ENCODE results near the gene PLK5. TPM values are rescaled to one million over a fixed set of nuclear protein-coding genes. Genes with fewer than 3 reads are reported as not detected.

PLK5 gene
- total RNA-seq, 1 donor from 2014 or later, result 0.12 TPM

DNA sequence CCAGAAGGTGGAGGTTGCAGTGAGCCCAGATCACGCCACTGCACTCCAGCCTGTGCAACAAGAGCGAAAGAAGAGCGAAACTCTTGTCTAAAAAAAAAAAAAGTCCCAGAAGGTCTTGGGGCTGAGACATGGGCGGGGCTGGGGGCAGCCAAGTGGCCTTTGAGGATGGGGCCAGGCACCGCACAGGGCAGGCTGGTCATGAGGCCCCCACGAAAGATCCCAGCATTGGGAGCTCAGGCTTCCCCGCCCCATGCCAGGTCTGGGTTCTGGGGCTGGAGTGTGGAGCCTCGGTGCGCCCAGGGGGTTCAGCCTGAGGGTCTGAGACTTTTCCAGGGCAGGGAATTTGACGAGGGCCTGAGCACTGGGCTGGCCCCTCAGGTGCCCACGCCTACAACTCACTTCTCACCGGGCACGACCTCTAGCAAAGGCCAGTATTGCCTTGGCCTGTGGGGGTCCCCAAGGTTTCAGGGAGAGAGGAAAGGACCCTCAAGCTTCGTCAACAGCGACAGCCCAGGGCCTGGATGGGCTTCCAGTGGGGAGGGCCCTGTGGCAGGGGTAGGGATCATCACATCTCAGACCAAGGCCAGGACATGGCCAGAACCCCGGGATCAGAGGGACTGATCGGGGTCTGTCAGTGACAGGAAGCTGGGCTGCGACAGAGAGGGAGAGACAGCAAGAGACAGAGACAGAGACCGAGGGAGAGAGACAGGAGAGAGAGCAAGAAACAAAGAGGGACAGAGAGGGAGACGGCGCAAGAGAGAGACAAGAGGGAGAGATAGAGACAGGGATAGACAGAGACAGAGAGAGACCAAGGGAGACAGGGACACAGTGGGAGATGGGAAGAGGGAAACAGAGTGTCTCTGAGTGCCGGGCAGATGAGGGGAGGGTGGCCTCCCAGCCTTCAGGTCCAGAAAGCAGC lies 51.7 kb downstream of the PLK5 start:
- H3K27ac Mint-ChIP-seq (ENCODE audit: unreplicated experiment), result no peak overlapping the region
- peaks cover 10% of the 10 kb centered on the region for H3K36me3 Mint-ChIP-seq (ENCODE audit: low read depth)
- H3K4me3 Mint-ChIP-seq (ENCODE audit: unreplicated experiment), result no peak overlapping the region
- H3K9me3 Mint-ChIP-seq (ENCODE audit: low read depth), result no peaks in the 10 kb centered on the region
- DNase-seq (ENCODE audit: low spot score), result no peak
- no peaks in the 10 kb centered on the region for H3K27me3 Mint-ChIP-seq (ENCODE audit: low read depth)
- H3K4me1 Mint-ChIP-seq (ENCODE audit: low read depth), result peaks cover 4% of the 10 kb centered on the region
- TF ChIP-seq, protein P1, sequence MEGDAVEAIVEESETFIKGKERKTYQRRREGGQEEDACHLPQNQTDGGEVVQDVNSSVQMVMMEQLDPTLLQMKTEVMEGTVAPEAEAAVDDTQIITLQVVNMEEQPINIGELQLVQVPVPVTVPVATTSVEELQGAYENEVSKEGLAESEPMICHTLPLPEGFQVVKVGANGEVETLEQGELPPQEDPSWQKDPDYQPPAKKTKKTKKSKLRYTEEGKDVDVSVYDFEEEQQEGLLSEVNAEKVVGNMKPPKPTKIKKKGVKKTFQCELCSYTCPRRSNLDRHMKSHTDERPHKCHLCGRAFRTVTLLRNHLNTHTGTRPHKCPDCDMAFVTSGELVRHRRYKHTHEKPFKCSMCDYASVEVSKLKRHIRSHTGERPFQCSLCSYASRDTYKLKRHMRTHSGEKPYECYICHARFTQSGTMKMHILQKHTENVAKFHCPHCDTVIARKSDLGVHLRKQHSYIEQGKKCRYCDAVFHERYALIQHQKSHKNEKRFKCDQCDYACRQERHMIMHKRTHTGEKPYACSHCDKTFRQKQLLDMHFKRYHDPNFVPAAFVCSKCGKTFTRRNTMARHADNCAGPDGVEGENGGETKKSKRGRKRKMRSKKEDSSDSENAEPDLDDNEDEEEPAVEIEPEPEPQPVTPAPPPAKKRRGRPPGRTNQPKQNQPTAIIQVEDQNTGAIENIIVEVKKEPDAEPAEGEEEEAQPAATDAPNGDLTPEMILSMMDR (IDR thresholded peaks at IDR 0.05), result no peak

DNA sequence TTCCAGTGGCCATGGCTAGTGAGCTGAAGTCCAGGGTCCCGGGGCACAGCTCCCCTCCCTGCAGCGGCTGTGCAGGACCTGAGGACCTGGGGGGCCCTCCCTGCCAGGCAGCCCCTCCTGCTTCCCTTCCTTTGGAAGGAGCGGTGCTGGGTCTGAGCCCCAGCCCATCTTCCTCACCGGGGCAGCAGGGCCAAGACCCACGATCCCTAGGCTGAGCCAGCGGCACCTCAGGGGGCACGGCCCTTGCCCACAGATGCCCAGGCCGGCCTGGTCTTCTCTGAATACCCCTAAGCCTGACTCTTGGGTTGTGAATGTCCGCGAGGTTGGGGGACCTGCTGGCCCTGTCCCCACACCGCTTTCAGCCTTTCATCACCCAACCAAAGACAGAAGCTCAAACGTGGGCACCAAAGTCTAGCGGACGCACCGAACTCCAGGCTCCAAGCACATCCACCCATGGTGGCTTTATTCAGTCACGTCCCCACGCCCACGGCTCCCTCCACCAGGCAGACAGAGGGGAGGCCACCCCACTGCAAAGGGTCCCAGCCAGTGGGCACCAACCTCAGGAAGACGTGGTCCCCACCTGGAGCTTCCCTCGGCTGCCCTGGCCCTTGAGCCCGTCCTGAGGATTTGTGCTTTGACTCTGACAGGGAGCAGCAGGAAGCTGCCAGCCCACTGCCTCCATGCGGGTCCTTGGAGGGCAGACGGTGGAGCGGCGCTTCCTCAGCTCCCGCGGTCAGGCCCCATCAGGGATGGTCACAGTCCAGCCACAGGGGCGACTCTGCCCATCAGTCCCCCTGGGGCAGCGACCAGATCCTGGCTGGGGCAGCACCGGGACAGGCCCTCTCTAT lies 52.6 kb downstream of the PLK5 start:
- Mint-ChIP-seq H3K9me3 (ENCODE audit: low read depth) (no peaks in the 10 kb centered on the region), H3K4me3 (ENCODE audit: unreplicated experiment) (no peak overlapping the region), H3K27me3 (ENCODE audit: low read depth) (no peaks in the 10 kb centered on the region), H3K27ac (ENCODE audit: unreplicated experiment) (no peak overlapping the region), H3K4me1 (ENCODE audit: low read depth) (peaks cover 4% of the 10 kb centered on the region), H3K36me3 (ENCODE audit: low read depth) (peaks cover 14% of the 10 kb centered on the region)
- TF ChIP-seq, protein P1 (IDR thresholded peaks at IDR 0.05), result no peak
- DNase-seq (ENCODE audit: low spot score), result no peak

DNA sequence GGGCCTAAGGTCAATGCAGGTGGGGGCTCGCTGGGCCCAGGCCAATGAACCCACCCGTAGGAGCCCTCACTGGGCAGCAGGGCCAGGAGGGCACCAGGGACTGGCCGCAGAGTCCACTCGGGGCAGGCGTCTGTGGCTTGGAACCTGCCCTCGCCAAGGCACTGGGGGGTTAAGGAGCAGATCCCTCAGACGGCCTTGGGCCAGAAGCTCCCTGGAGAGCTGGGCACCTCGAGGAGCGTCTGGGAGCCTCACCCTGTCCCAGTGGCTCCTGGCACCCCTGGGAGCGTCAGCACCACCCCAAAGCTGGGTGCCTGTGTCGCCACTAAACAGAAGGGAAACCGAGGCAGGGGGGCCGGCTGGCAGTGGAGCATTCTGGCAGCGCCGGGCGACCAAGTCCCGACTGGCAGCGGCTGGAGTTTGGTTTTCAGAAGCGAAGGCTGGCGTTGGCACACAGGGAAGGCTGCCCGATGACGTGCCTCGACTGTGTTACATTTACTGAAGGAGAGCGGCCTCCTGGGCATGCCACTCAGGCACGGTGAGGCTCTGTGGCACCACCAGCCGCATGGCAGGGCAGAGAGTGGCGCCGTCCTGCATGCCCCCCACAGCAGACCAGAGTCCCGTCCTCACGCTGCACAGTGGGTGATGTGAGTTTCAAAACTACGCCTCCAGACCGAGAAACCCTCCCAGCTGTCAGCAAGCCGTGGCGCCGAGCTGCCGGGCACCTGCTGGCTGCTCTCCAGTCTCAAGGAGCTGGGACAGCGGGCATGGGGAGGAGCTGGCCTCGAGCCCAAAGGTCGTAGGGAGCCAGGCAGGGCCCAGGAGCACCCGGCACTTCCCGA lies 53.4 kb downstream of the PLK5 start:
- TF ChIP-seq, protein P1 (IDR thresholded peaks at IDR 0.05), result no peak
- H3K36me3 Mint-ChIP-seq (ENCODE audit: low read depth), result peaks cover 14% of the 10 kb centered on the region
- DNase-seq (ENCODE audit: low spot score), result no peak
- no peak overlapping the region for H3K27ac Mint-ChIP-seq (ENCODE audit: unreplicated experiment)
- no peak overlapping the region for H3K4me3 Mint-ChIP-seq (ENCODE audit: unreplicated experiment)
- no peaks in the 10 kb centered on the region for H3K27me3 Mint-ChIP-seq (ENCODE audit: low read depth)
- H3K9me3 Mint-ChIP-seq (ENCODE audit: low read depth), result no peaks in the 10 kb centered on the region
- H3K4me1 Mint-ChIP-seq (ENCODE audit: low read depth), result peaks cover 4% of the 10 kb centered on the region

DNA sequence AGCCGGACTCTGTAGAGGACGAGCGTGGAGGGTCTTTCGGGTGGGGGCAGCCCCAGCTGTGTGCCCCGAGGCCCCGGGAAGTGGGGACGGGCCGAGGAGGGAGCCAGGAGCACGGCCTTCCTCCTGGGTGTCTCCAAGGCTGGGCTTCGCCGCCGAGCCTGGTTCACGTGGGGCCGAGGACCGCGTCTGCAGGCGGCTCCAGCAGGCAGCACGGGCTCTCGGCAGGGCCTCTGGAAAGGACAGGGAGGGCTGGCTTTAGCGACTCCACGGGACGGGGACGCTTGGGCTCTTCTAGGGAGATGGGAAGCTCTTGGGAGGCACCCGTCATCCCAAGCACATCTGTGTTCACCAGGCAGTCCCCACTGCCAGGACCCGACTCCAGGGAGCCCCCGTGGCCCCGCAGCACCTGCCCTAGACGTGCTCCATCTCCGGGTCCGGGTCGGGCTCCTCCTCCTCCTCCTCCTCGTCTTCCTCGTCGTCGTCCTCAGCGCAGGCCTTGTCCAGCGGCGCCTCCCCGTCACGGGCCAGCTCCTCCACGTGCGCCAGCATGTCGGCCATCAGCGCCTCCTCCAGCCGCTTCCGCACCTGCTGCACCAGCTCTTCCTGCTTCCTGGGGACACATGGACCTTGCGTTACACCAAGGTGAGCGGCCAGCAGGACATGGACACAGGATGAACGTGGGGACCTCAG lies 54.2 kb downstream of the PLK5 start:
- Mint-ChIP-seq H3K27me3 (ENCODE audit: low read depth) (no peaks in the 10 kb centered on the region), H3K9me3 (ENCODE audit: low read depth) (no peaks in the 10 kb centered on the region), H3K4me3 (ENCODE audit: unreplicated experiment) (no peak overlapping the region), H3K4me1 (ENCODE audit: low read depth) (peaks cover 4% of the 10 kb centered on the region), H3K27ac (ENCODE audit: unreplicated experiment) (no peak overlapping the region), H3K36me3 (ENCODE audit: low read depth) (peaks cover 14% of the 10 kb centered on the region)
- DNase-seq (ENCODE audit: low spot score), result no peak
- TF ChIP-seq, protein P1 (IDR thresholded peaks at IDR 0.05), result no peak

Data from chondrocyte (in vitro differentiated cells).